PC-3 (cell line): ENCODE measurements around the gene ELP6. TPM values are rescaled to one million over a fixed set of nuclear protein-coding genes. Genes with fewer than 3 reads are reported as not detected.
A peak's percentile ranks its signal among the peaks of the same experiment; 100 is the strongest.

ENCODE experiments used
- ATAC-seq: fragments of 200-7000 bp; cut with Tn5 transposase; 2 replicates; pipeline ENCODE4 v1.9.1; 2020; ENCODE audit warnings: mild to moderate bottlenecking, moderate library complexity
- Bru-seq: library from RNA; stranded (reverse); fragments of 400-500 nt; gene quantifications from one replicate; lab custom pipeline; 2021; lab: Mats Ljungman, UMichigan
- BruChase-seq, 2 experiments: library from RNA; stranded (reverse); fragments of 400-500 nt; gene quantifications; one replicate each; lab custom pipeline; 2021; lab: Mats Ljungman, UMichigan
- BruUV-seq: library from RNA; stranded (reverse); fragments of 400-500 nt; replicated peaks from 2 replicates; lab custom pipeline; 2021; lab: Mats Ljungman, UMichigan
- CTCF ChIA-PET: fragments of 300-600 bp; sonication (Branson Sonifier 250); formaldehyde crosslinking; loops from one replicate; lab custom pipeline; 2022; ENCODE audit warnings: antibody characterized with exemption; lab: Charles Lee
- POLR2A ChIA-PET: fragments of 300-600 bp; sonication (Branson Sonifier 250); formaldehyde crosslinking; loops from one replicate; lab custom pipeline; 2022; ENCODE audit warnings: antibody characterized with exemption; ENCODE audit not compliant: unreplicated experiment; lab: Charles Lee
- DNase-seq: peaks from one replicate; pipeline ENCODE4 v3.0.0-alpha.2; 2015
- H2AFZ ChIP-seq: fragments of 300-600 bp; sonication (generic); 2 replicates; pipeline ENCODE4 v1.6.0; 2016; ENCODE audit warnings: antibody characterized with exemption, low read length
- H3F3A ChIP-seq: fragments of 300-600 bp; sonication (generic); one replicate; pipeline ENCODE4 v1.6.0; 2017; ENCODE audit warnings: antibody characterized with exemption, low read length, control low read depth, mild to moderate bottlenecking; ENCODE audit not compliant: unreplicated experiment
- H3K27ac ChIP-seq: fragments of 300-600 bp; sonication (generic); 2 replicates; pipeline ENCODE4 v1.5.1; 2016; ENCODE audit warnings: mild to moderate bottlenecking, low read length
- H3K27me3 ChIP-seq: fragments of 300-600 bp; sonication (generic); 2 replicates; pipeline ENCODE4 v1.6.1; 2016; ENCODE audit warnings: low read length, mixed read lengths
- H3K36me3 ChIP-seq: fragments of 300-600 bp; sonication (generic); 2 replicates; pipeline ENCODE4 v1.6.1; 2016; ENCODE audit warnings: low read depth, mixed run types, low read length, mixed read lengths
- H3K4me1 ChIP-seq: fragments of 300-600 bp; sonication (generic); 2 replicates; pipeline ENCODE4 v1.5.1; 2016; ENCODE audit warnings: low read length; ENCODE audit not compliant: insufficient read depth
- H3K4me2 ChIP-seq: fragments of 300-600 bp; sonication (generic); 2 replicates; pipeline ENCODE4 v1.6.0; 2016; ENCODE audit warnings: low read length
- H3K4me3 ChIP-seq: fragments of 300-600 bp; sonication (generic); 2 replicates; pipeline ENCODE4 v1.5.1; 2016; ENCODE audit warnings: mild to moderate bottlenecking, low read length, mixed read lengths
- H3K79me2 ChIP-seq: fragments of 300-600 bp; sonication (generic); 2 replicates; pipeline ENCODE4 v1.6.1; 2017; ENCODE audit warnings: low read length, mixed read lengths
- H3K9ac ChIP-seq: fragments of 300-600 bp; sonication (generic); 2 replicates; pipeline ENCODE4 v1.6.0; 2016; ENCODE audit warnings: mild to moderate bottlenecking, low read length
- H3K9me2 ChIP-seq: fragments of 300-600 bp; sonication (generic); replicated peaks from 2 replicates; pipeline ENCODE4 v1.6.1; 2016; ENCODE audit warnings: mixed run types, low read length, mixed read lengths
- H3K9me3 ChIP-seq: fragments of 300-600 bp; sonication (generic); 2 replicates; pipeline ENCODE4 v1.6.1; 2016; ENCODE audit warnings: low read length, mixed read lengths
- H4K20me1 ChIP-seq: fragments of 300-600 bp; sonication (generic); 2 replicates; pipeline ENCODE4 v1.6.1; 2016; ENCODE audit warnings: low read length, mixed read lengths
- CTCF ChIP-seq: fragments of 300-600 bp; sonication (generic); conservative IDR thresholded peaks from 2 replicates; pipeline ENCODE4 v1.5.1; 2017; ENCODE audit warnings: antibody characterized with exemption, low read depth, mild to moderate bottlenecking, low read length
- EZH2 ChIP-seq: fragments of 300-600 bp; sonication (generic); IDR thresholded peaks from one replicate; pipeline ENCODE4 v1.6.1; 2017; ENCODE audit warnings: antibody characterized with exemption, mild to moderate bottlenecking, low read length; ENCODE audit not compliant: unreplicated experiment
- EZH2phosphoT487 ChIP-seq: fragments of 300-600 bp; sonication (generic); IDR thresholded peaks from 2 replicates; pipeline ENCODE4 v1.6.1; 2018; ENCODE audit warnings: mild to moderate bottlenecking, antibody characterized with exemption, low read length, borderline replicate concordance
- intact Hi-C: fragments of 100-400 bp; cut with micrococcal nuclease; formaldehyde crosslinking; loops from 2 replicates; pipeline ENCODE4 v1.9.0; 2023
- long read RNA-seq: library from polyadenylated mRNA; unstranded; transcript quantifications from one replicate; pipeline ENCODE4 v2.0.0, GENCODE V29; 2021; ENCODE audit not compliant: unreplicated experiment
- total RNA-seq: library from RNA; depleted of rRNA; stranded (reverse); fragments of >200 nt; gene quantifications from 2 replicates; pipeline ENCODE4 v1.2.3, GENCODE V29; 2014; rRNA removed

The ELP6 gene
- 64.5 and 97.9 TPM in 2 replicates for total RNA-seq
- percentile 81 among the genes with signal in this experiment for Bru-seq, nascent RNA
- percentile 76 among the genes with signal in this experiment for BruChase-seq, experiment 1, labeled RNA remaining after a 6-hour chase
- BruChase-seq, experiment 2, labeled RNA remaining after a 2-hour chase, result percentile 75 among the genes with signal in this experiment
- long read RNA-seq, transcript ELP6-205 (7 exons, 880 nt), result minor isoform, 5 of 64 reads
- long read RNA-seq, transcript ELP6-201 (7 exons, 1,401 nt), result major isoform, 19 of 64 reads
- long read RNA-seq, partial matches to known transcripts, result 12 of 64 reads
- long read RNA-seq, other reads (novel, unspliced or antisense), result 26 of 64 reads

GRCh38 chr3:47513125-47513929, at the start of gene ELP6:
Gene ELP6, minus strand, starts transcription at chr3:47513712. Its CDS starts 122 bp downstream, at chr3:47513590.
- Histone ChIP-seq H3K36me3 (peaks cover 11% of the 10 kb centered on the region; the same call in 1 of the 2 replicates), H3K79me2 (peaks cover 30% of the 10 kb centered on the region), H3K27me3 (no peaks in the 10 kb centered on the region), H3K9me2 (no peaks in the 10 kb centered on the region), H4K20me1 (no peaks in the 10 kb centered on the region), H2AFZ (peak within 1 kb of the TSS; percentile 94), H3K9ac (peak within 1 kb of the TSS; percentile 92), H3F3A (peaks cover 4% of the 10 kb centered on the region), H3K4me2 (peak within 1 kb of the TSS; percentile 84), H3K27ac (peak within 1 kb of the TSS; percentile 88), H3K4me1 (peaks cover 11% of the 10 kb centered on the region), H3K9me3 (no peaks in the 10 kb centered on the region), H3K4me3 (peak within 1 kb of the TSS; percentile 80)
- TSS peak; percentile 91 for BruUV-seq
- ChIA-PET POLR2A (no interaction called here), CTCF (interaction anchor here (0.7 kb wide), 1 partner anchor 77 kb away, joined by 6 read pairs; no protein-coding TSS in a partner anchor)
- intact Hi-C loops, result loop anchor here (1.0 to 5.0 kb wide), 3 partner anchors 92 to 289 kb away; partner anchors contain the start of genes DHX30 and SMARCC1
- ATAC-seq, result peak; percentile 98
- no peak for TF ChIP-seq EZH2
- no peak for TF ChIP-seq EZH2phosphoT487
- peak; percentile 58 for TF ChIP-seq CTCF
- DNase-seq, result peak; percentile 96

- Histone ChIP-seq H3K9me2 (no peaks in the 10 kb centered on the region), H3K79me2 (no peaks in the 10 kb centered on the region), H3K27me3 (peaks cover 5% of the 10 kb centered on the region; the same call in 1 of the 2 replicates), H3K9me3 (no peaks in the 10 kb centered on the region), H3K36me3 (no peaks in the 10 kb centered on the region), H2AFZ (no peak overlapping the region), H3K4me3 (no peak overlapping the region), H3K4me2 (no peak overlapping the region), H3K4me1 (no peaks in the 10 kb centered on the region), H4K20me1 (no peaks in the 10 kb centered on the region), H3K27ac (no peak overlapping the region), H3F3A (no peaks in the 10 kb centered on the region), H3K9ac (no peak overlapping the region)
- no TSS peak for BruUV-seq
- CTCF ChIA-PET, result interaction anchor here (0.5 kb wide), 1 partner anchor 61 kb away, joined by 3 read pairs; no protein-coding TSS in a partner anchor
- TF ChIP-seq CTCF, result no peak
- TF ChIP-seq EZH2phosphoT487, result no peak
- TF ChIP-seq EZH2, result no peak
- POLR2A ChIA-PET, result no interaction called here
- intact Hi-C loops, result no loop called here
- ATAC-seq (no peak), DNase-seq (no peak)
These were observed 42.8 kb upstream of the ELP6 start for GRCh38 chr3:47556351-47556750.
